Amygdala (tissue), 56 donors: Measurements from ENCODE around the gene UBE4A.
"Not testable (repeated sequence)": the region's sequence is repeated elsewhere in the genome, so short reads cannot be mapped to it uniquely, and the experiment has no call there.

Experiments used
- DNase-seq, 56 donors: peaks; one replicate each; lab custom pipeline; 2025; lab: John Stamatoyannopoulos, UW

UBE4A gene

GRCh38 chr11:118398791-118399559 is 39.6 kb downstream of the UBE4A start:
- DNase-seq, result no peak

- peak; percentile 46 to 94 (median 84) for DNase-seq
These were observed 41.9 kb downstream of the UBE4A start, which contains the start of gene ATP5MG for GRCh38 chr11:118401151-118401879. TSS of gene ATP5MG (plus strand) at chr11:118401606. CDS start at chr11:118401666, 60 bp downstream.

DNA sequence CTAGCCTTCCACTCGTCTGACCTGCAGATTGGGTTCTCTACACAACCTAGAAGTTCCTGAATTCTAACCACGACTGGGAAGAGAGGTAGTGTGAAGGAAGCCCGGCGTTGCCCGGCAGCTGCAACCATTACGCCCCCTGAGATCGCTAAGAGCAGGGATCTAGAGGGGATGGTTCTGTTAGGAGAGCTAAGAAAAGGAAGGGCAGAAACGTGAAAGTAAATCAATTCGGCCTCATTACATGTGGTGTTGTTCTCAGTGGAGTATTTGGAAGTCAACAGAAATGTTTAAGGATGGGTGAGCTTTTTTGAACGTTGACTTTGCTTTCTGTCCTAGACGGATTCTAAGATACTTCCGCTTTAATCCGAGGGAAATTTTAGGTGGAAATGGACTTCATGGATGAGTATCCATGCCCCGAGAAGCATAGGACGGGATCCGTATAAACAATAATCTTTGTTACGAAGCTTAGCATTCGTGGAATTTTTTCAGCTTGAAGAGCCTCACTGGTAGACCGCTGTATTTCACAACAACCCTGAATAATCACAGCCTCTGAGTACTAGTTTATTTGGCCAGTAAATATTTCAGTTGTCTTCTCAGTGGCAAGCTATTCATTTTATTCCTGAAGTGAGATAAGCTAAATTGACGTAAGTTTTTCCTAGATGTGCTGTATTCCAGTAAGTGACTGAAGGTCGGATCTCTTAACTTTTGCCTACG is 42.6 kb downstream of the UBE4A start:
- DNase-seq, result no peak

DNA sequence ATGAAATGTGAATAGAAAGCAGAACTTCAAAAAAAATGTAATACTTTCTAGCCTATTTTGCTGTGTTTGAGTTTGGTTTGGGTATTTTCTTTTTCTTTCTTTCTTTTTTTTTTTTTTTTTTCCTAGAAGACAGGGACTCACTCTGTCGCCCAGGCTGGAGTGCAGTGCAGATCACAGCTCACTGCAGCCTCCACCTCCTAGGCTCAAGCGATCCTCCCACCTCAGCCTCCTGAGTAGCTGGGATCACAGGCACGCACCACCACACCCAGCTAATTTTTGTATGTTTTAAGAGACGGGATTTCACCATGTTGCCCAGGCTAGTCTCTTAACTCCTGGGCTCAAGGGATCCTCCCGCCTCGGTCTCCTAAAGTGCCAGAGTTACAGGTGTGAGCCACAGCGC is 43.2 kb downstream of the UBE4A start:
- not testable (repeated sequence) for DNase-seq

GRCh38 chr11:118406599-118407166 is 47.3 kb downstream of the UBE4A start:
- peak in 2 of 56 donors; percentile 2 to 7 for DNase-seq

DNA sequence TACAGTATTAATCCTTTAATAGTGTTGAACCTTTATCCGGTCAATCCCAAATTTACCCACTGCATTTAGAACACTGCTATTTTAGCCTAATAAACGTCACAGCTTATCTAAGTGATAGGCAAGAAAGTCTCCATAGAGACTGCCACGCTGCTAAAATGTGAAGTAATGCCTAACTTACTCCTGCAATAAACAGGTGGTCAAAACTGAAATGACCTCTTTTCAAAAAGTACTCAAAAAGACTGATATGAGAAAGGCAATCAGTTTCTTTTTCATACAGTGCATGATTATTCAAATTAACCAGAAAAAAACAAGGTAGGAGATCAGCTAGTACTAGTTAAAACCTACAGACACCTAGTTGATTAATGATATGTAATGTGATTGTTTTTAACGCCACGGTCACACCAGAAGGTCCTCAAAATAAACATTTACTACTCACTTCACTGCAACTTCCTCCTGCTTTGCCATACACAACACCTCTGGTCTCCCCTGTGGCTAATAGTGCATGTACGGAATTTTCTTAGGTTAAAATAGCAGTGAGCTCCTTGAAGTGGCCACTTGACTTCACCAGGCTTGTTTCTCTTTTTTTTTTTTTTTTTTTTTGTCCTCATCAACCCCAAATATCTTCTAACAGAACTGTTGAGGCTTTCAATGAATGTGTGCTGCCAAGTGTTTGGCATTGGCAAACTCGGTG is 50.8 kb downstream of the UBE4A start:
- no peak for DNase-seq

- no peak for DNase-seq
These were observed 52.1 kb downstream of the UBE4A start for GRCh38 chr11:118411530-118411929.

DNA sequence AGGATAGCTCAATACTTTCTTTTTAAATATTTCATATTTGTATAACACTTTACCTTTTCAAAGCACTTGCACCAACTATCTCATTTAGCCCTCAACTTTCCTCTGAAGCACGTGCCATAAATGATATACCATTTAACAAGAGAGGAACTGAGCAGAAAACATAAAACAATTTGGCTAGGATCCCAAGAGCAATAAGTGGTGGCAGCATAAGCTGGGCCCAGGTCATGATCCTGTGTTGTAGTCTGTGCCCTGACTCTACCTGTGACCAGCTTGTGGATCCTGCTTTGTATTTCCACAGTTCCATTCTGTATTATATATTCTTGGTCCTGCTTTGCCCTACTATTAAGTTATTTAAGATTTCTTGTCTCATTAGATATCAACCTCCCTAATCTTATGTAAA is 53.5 kb downstream of the UBE4A start:
- no peak for DNase-seq

- DNase-seq, result no peak
These were observed 55.8 kb downstream of the UBE4A start for GRCh38 chr11:118415062-118415738.

DNA sequence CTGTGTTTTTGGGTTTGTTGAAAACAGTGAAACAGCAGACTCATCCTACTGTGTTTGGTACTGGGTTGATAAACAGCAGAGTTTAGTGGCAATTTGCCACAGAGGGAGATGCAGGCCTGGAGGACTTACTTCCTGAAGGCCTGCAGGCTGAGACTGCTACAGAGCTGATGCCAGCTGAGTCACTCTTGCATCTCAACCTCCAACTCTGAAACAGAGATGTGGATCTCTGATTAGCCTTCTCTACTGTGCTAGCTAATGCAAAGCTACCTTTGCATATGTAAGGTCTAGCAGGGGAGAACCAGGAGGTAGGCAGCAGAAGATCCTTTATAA is 56.3 kb downstream of the UBE4A start:
- DNase-seq, result peak in 4 of 56 donors; percentile 3 to 55 (median 7)

DNA sequence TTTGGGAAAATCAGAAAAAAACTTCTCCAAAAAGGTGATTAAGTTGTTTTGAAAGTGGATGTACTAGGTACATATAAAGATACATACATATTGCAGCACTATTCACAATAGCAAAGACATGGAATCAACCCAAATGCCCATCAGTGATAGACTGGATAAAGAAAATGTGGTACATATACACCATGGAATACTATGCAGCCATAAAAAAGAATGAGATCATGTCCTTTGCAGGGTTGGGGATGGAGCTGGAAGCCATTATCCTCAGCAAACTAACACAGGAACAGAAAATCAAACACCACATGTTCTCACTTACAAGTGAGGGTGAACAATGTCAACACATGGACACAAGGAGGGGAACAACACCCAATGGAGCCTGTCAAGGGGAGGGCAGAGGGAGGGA is 57.5 kb downstream of the UBE4A start:
- not testable (repeated sequence) for DNase-seq

DNA sequence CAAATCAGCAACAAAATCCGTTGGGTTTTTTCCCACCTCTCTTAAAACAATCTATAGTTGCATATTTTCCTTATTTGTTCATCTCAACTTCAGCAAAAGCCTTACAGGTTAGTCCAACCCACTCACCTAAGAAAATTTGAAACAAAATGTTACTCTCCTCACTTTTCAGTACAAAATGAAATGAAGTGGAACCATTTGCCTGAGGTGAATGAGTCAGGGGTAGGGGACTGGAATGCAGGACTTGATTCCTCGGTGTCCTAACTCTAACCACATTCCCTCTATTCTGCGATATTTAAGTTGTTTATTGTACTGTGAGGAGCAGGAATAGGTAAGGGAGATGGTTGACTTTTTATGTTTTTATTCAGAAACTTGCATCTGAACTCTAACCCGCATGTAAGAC is 58.4 kb downstream of the UBE4A start:
- DNase-seq, result no peak

DNA sequence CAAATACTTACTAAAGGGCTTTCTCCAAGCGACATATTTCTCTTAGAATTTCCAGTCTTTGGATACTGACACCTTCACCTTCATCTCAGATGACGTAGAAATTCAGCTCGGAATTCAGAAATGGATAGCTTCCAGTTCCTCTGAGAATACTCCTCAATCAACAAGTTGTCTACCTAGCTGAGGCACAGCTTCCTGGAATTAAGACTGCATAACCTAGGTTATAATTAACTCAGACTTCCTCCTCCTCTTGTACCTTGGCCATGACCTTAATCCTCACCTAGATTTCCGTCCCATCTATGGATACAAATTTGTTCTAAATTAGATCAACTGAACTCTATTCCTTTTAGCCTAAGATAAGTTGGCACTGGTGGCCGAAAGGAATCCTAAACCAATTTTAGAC is 59.4 kb downstream of the UBE4A start:
- DNase-seq, result no peak

DNA sequence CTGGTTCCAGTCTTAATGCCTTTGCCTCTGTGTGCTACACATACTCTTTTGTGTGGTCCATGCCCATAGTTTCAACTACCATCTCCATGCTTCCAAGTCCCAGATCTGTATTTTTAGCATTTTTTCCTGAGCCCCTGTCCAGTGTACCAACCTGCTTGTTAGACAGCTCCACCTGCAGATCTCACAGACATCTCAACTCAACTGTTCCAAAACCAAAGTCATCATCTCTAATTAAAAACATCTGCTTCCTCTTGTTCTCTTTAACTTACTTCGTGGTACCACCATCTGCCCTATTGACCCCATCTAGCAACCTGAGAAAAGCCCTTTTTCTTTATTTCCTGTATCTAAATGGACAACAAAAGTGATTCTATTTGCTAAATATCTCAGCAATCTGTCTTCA is 68.3 kb downstream of the UBE4A start:
- no peak for DNase-seq

- DNase-seq, result no peak
These were observed 71.6 kb downstream of the UBE4A start for GRCh38 chr11:118430956-118431355.

GRCh38 chr11:118434123-118434552 is 74.7 kb downstream of the UBE4A start:
- peak in 1 of 56 donors; percentile 15 for DNase-seq

DNA sequence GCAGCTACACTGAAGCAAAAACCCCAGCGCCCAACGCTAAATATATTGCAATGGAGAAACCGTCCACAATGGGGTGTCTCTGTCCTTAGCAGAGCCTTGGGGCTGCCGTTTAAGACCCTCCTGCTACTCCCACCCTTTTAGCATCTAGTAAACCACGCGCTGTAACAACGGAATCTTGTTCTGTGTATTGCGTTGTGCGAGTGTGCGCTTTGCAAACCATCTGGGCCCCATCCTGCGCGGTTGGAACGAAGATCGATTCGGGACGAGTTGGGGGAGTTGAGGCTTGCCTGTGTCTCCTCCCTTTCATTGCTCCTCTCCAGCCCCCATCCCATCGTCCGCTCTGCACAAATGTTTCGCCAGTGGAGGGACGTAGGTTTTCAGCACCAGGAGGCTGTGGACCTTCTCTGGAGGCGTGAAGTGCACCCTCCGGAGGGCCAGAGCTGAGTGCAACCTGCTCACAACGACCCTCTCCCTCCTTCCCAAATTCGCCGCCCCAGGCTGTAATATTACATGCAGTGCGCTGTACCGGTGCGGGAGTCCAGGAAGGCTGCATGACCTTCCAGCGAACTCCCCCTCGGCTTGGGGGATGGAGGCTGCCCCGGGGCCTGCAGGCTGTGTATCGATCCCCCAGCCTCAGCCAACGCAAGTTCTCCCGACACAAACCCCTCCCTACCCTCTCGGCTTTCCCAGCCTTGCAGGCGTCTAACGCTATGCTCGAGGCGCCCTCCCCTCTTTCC is 75.3 kb downstream of the UBE4A start:
- peak in 26 of 56 donors; percentile 31 to 74 (median 45) for DNase-seq

GRCh38 chr11:118435290-118435892 is 76.0 kb downstream of the UBE4A start:
- peak in 31 of 56 donors; percentile 18 to 78 (median 58) for DNase-seq
